Common myeloid progenitor, CD34-positive (primary cell): Measurements from ENCODE around the gene SLC26A11.
"Not testable (repeated sequence)": the region's sequence is repeated elsewhere in the genome, so short reads cannot be mapped to it uniquely, and the experiment has no call there.

Source experiments
- CTCF ChIA-PET: fragments of 350-600 bp; sonication (Branson Sonifier 250); formaldehyde crosslinking; loops from one replicate; lab custom pipeline; 2021; ENCODE audit warnings: antibody characterized with exemption; lab: Charles Lee
- POLR2A ChIA-PET: fragments of 350-600 bp; sonication (Branson Sonifier 250); formaldehyde crosslinking; loops from one replicate; lab custom pipeline; 2021; ENCODE audit warnings: antibody characterized with exemption; lab: Charles Lee
- DNase-seq, 3 donors: peaks; one replicate each; pipeline versions ENCODE4 v3.0.0 to v3.0.0-alpha.2; 2013
- H3K27ac ChIP-seq, 2 experiments: 1 replicate in 1 of 2; 2 replicates in 1 of 2; pipeline ENCODE4 v1.7.0; 2013; ENCODE audit warnings: inconsistent platforms in 2 of 2, low read length in 2 of 2, mild to moderate bottlenecking in 2 of 2, low read depth in 1 of 2, moderate library complexity in 1 of 2; ENCODE audit not compliant: severe bottlenecking in 2 of 2, insufficient read depth in 1 of 2, poor library complexity in 1 of 2
- H3K27me3 ChIP-seq, 5 experiments: replicated peaks in 2 of 5; 1 replicate in 3 of 5; 2 replicates in 2 of 5; pipeline versions ENCODE4 v1.6.1 to v1.7.0; 2013; ENCODE audit warnings: low read length in 4 of 5, mild to moderate bottlenecking in 2 of 5, moderate library complexity in 2 of 5, inconsistent platforms in 1 of 5; ENCODE audit not compliant: insufficient read depth in 5 of 5, control insufficient read depth in 4 of 5
- H3K36me3 ChIP-seq, 4 experiments: 1 replicate in 2 of 4; 2 replicates in 2 of 4; pipeline versions ENCODE4 v1.6.1 to v1.7.0; 2013; ENCODE audit warnings: low read length in 3 of 4, control low read depth in 1 of 4, mild to moderate bottlenecking in 1 of 4; ENCODE audit not compliant: control insufficient read depth in 4 of 4, insufficient read depth in 4 of 4
- H3K4me1 ChIP-seq, 4 experiments: 1 replicate in 3 of 4; 2 replicates in 1 of 4; pipeline versions ENCODE4 v1.6.1 to v1.7.1; 2013; ENCODE audit warnings: low read length in 3 of 4, mild to moderate bottlenecking in 3 of 4, control low read depth in 1 of 4, inconsistent platforms in 1 of 4, moderate library complexity in 1 of 4; ENCODE audit not compliant: control insufficient read depth in 4 of 4, insufficient read depth in 4 of 4; ENCODE audit errors: control extremely low read depth in 1 of 4
- H3K4me3 ChIP-seq, 7 experiments: 1 replicate in 4 of 7; 2 replicates in 3 of 7; pipeline versions ENCODE4 v1.5.1 to v1.7.0; 2013; ENCODE audit warnings: mild to moderate bottlenecking in 7 of 7, low read length in 6 of 7, moderate library complexity in 6 of 7, inconsistent platforms in 2 of 7, low read depth in 2 of 7, control low read depth in 1 of 7; ENCODE audit not compliant: insufficient read depth in 4 of 7, control insufficient read depth in 1 of 7; ENCODE audit errors: extremely low read depth in 1 of 7
- H3K9me3 ChIP-seq, 5 experiments: 1 replicate in 4 of 5; 2 replicates in 1 of 5; pipeline versions ENCODE4 v1.6.1 to v1.7.1; 2013; ENCODE audit warnings: low read length in 4 of 5, mild to moderate bottlenecking in 2 of 5, inconsistent platforms in 1 of 5, low read depth in 1 of 5, moderate library complexity in 1 of 5; ENCODE audit not compliant: control insufficient read depth in 4 of 5, insufficient read depth in 2 of 5; ENCODE audit errors: control extremely low read depth in 1 of 5
- WGBS: methylation state at CpG from one replicate; pipeline ENCODE4 v1.1.5; 2013; ENCODE audit not compliant: insufficient coverage; 5-methylcytosine and 5-hydroxymethylcytosine counted together

SLC26A11 gene

GRCh38 chr17:80295559-80295958, 75.3 kb downstream of the SLC26A11 start:
- no peak overlapping the region for H3K4me3 ChIP-seq
- H3K4me1 ChIP-seq, result no peaks in the 10 kb centered on the region
- no peak overlapping the region for H3K27ac ChIP-seq
- CTCF ChIA-PET, result interaction anchor here (0.6 to 1.0 kb wide), 3 partner anchors 9 to 68 kb away, joined by 3 to 4 read pairs (median 3); no protein-coding TSS in a partner anchor
- peaks cover 0 to 9% (median 3%) of the 10 kb centered on the region in 5 experiments for H3K9me3 ChIP-seq
- DNase-seq, result no peak
- WGBS, result 100% methylated on average over 4 of the region's 6 CpGs
- POLR2A ChIA-PET, result interaction anchor here (0.6 kb wide), 1 partner anchor 11 kb away, joined by 4 read pairs; no protein-coding TSS in a partner anchor
- peaks cover 16 to 90% (median 62%) of the 10 kb centered on the region in 4 experiments for H3K36me3 ChIP-seq
- H3K27me3 ChIP-seq, result no peaks in the 10 kb centered on the region

GRCh38 chr17:80296221-80296620, 76.0 kb downstream of the SLC26A11 start:
- Histone ChIP-seq H3K27me3 (no peaks in the 10 kb centered on the region), H3K4me3 (no peak overlapping the region), H3K27ac (no peak overlapping the region), H3K4me1 (no peaks in the 10 kb centered on the region), H3K36me3 (peaks cover 18 to 90% (median 64%) of the 10 kb centered on the region in 4 experiments), H3K9me3 (peaks cover 0 to 15% (median 3%) of the 10 kb centered on the region in 5 experiments)
- ChIA-PET CTCF (interaction anchor here (0.6 kb wide), 1 partner anchor 68 kb away, joined by 3 read pairs; no protein-coding TSS in a partner anchor), POLR2A (no interaction called here)
- WGBS, result 98% methylated on average over 13 of the region's 14 CpGs
- no peak for DNase-seq

GRCh38 chr17:80297996-80298560, 77.9 kb downstream of the SLC26A11 start:
- Histone ChIP-seq H3K27ac (no peak overlapping the region), H3K36me3 (peaks cover 23 to 91% (median 64%) of the 10 kb centered on the region in 4 experiments), H3K4me3 (no peak overlapping the region), H3K4me1 (no peaks in the 10 kb centered on the region), H3K27me3 (no peaks in the 10 kb centered on the region), H3K9me3 (peaks cover 0 to 31% (median 10%) of the 10 kb centered on the region in 5 experiments)
- 98% methylated on average over 17 of the region's 19 CpGs for WGBS
- ChIA-PET POLR2A (interaction anchor here (1.0 kb wide), 1 partner anchor 10 kb away, joined by 3 read pairs; no protein-coding TSS in a partner anchor), CTCF (interaction anchor here (0.8 to 1.0 kb wide), 2 partner anchors 10 to 27 kb away, joined by 3 read pairs; no protein-coding TSS in a partner anchor)
- no peak for DNase-seq

- H3K27me3 ChIP-seq, H3K4me3 ChIP-seq, H3K27ac ChIP-seq, H3K4me1 ChIP-seq, DNase-seq, POLR2A ChIA-PET: not testable (repeated sequence)
- 100% methylated on average over 1 of the region's 4 CpGs for WGBS
- Histone ChIP-seq H3K36me3 (peaks cover 22 to 93% (median 66%) of the 10 kb centered on the region in 4 experiments), H3K9me3 (peaks cover 6 to 42% (median 20%) of the 10 kb centered on the region in 5 experiments)
- CTCF ChIA-PET, result interaction anchor here (1.6 kb wide), 1 partner anchor 103 kb away, joined by 3 read pairs; no protein-coding TSS in a partner anchor
Observed at GRCh38 chr17:80299350-80300100, 79.3 kb downstream of the SLC26A11 start.

GRCh38 chr17:80300756-80301155, 80.5 kb downstream of the SLC26A11 start:
- CTCF ChIA-PET, result interaction anchor here (1.6 kb wide), 1 partner anchor 104 kb away, joined by 3 read pairs; no protein-coding TSS in a partner anchor
- DNase-seq, POLR2A ChIA-PET: not testable (repeated sequence)

More at GRCh38 chr17:80300756-80301155, 80.5 kb downstream of the SLC26A11 start:
- 71% methylated on average over 1 of the region's 2 CpGs for WGBS
- H3K4me3 ChIP-seq, H3K27ac ChIP-seq, H3K4me1 ChIP-seq, H3K27me3 ChIP-seq: not testable (repeated sequence)
- peaks cover 22 to 92% (median 61%) of the 10 kb centered on the region in 4 experiments for H3K36me3 ChIP-seq
- H3K9me3 ChIP-seq, result peaks cover 6 to 42% (median 20%) of the 10 kb centered on the region in 5 experiments
